HG03565 (cell line): ENCODE data around the gene UNC5CL.

Experiments
- ATAC-seq: cut with Tn5 transposase; IDR thresholded peaks from one replicate; pipeline ENCODE4 v1.9.1; 2021; ENCODE audit warnings: mild to moderate bottlenecking, moderate library complexity; ENCODE audit not compliant: unreplicated experiment

Gene UNC5CL

DNA sequence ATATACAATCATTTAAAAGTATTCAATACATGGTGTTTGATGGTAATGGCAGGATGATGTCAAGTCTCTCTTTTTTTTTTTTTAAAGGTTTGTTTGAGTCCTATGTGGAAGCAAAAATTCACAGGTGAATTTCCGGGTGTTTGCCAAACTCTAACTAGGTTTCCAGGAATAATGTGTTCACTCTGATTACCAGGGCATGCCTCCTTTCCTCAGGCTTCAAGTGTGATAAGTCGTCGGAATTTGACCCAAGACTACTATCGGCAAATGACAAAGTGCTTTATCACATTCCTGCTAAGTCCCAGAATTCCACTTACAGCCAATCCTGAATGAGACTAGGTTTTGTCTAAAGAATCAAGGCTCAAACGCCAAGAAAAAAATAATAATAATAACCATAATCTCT lies 25.8 kb upstream of the UNC5CL start:
- no peak for ATAC-seq

DNA sequence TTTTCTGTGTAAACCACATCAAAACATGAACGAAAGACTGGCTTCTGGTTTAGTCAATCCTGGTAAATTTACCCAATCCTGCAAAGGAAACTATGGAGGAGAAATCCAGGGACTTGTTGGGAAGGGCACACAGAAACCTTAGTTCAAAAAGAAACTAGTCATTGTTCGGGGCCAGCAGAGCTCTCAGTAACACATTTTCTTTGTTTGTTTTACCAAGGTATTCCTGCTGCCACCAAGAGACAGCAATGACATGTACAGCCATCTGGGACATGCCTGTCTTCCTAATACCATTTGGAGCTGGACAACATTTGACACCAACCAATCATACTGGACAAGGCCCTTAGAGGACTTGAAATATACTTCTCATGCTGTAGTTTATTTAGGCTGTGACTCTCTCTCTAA lies 24.9 kb upstream of the UNC5CL start:
- no peak for ATAC-seq

DNA sequence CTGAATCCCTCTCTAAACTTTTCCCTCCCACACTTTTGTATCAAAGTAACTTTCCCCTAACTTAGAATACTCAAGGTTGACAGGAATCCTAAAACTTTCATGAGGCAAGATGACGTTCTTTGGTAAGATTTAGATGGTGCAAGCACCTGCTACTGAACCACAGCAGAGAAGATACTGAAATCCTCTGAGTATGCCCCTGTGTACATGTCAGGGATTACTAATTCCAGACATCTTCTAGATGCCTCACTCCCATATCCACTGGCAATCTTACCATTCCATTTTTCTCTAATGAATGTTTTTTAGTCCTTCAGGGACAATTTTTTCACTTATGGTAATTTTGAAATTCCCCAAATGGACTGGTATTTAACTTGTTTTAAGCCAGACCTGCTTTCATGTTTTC lies 23.0 kb upstream of the UNC5CL start:
- ATAC-seq = no peak

DNA sequence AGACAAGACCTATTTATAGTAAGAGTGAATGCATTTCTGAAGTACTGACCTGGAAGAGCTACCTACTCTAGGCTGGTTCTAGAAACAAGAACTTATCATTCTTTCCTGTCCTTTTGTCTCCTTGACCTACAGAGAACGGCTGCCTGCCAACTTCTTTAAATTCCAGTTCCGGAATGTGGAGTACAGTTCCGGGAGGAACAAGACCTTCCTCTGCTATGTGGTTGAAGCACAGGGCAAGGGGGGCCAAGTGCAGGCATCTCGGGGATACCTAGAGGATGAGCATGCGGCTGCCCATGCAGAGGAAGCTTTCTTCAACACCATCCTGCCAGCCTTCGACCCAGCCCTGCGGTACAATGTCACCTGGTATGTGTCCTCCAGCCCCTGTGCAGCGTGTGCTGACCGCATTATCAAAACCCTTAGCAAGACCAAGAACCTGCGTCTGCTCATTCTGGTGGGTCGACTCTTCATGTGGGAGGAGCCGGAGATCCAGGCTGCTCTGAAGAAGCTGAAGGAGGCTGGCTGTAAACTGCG lies 22.2 kb upstream of the UNC5CL start:
- no peak for ATAC-seq

DNA sequence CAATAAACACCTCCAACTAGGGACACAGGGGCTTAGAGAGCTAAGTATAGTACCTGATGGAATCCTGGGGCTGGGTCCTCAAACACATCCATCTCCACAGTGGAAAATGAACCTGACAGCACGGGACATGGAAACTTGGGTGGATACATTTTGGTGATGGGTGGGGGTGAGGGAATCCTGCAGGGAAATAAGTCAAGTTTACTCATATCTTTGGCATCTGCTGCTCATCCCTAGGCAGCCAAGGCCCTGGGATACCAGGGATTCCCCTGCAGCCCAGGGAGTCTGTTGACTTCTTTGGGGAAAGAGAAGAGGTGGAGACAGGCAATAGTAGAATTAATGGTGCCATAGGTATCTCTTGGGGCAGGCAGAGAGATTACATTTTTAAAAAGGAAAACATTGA lies 20.5 kb upstream of the UNC5CL start:
- ATAC-seq = no peak

DNA sequence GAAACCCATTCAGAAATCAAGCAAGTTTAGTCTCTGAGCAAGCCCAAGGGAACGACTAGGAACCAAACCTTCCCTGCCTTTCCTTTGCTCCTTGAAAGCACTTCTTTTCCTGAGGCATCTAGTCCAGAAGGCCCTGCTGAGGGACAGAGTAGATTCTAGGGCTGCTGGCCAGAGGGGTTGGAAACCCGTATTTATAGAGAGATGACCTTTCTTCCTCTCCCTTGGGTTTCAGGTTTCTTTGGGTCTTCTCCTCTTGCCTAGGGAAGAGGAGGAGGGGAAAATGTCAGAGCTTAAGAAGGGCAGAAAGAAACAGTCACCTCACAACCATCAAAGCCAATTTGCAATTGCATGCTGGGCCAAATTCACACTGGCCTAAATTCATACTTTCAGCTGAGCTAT lies 19.8 kb upstream of the UNC5CL start:
- no peak for ATAC-seq

DNA sequence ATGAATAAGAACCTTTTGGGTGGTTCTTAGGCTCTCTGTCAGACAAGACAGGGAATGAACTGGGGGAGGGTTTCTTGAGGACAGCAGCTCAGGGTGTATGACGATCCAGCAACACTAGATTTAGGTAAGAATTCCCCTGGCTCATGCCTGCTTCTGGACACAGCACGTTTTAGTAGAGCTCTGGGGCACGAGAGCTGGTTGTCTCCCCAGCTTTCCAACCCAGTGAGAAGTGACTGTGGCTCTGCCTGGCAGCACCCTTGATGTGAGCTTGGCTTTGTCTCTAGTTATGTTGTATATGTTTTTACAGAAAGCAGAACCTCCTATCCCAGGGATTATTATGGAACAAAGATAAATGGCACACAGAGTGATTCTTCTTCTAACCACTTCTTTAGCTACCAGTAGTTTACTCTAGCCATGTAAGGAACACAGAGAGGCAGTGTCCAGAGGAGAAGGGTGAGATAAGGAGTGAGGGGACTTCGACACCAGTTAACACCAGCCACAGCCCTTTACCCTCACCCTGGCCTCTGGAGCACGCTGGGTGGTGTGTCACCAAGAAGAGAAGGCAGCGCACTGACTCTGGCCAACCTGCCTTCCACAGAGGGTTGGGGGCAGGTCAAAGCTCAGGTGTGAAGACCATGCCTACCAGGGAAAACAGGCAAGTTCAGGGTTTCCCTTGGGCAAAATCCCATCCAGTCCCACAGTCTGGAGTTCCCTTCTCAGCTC lies 17.9 kb upstream of the UNC5CL start:
- no peak for ATAC-seq

DNA sequence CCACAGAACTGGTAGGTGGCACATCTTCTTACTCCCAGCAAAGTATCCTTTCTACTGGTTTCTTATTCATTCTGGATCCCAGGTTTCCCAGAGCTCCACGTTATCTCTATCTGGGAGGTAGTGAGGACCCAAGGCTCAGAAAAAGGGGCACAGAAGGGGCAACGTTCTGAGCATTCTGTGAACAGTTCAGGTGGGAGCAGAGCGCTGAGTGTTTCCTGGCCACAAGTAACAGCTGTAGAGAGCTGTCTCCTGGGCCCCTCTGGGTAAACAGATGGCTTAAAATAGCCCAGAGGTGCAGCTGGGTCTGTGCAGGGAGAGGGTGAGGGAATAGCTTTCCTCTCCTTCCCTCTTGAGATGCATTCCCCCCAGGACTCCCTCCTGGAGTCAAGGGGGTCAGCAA lies 16.1 kb upstream of the UNC5CL start:
- no peak for ATAC-seq

DNA sequence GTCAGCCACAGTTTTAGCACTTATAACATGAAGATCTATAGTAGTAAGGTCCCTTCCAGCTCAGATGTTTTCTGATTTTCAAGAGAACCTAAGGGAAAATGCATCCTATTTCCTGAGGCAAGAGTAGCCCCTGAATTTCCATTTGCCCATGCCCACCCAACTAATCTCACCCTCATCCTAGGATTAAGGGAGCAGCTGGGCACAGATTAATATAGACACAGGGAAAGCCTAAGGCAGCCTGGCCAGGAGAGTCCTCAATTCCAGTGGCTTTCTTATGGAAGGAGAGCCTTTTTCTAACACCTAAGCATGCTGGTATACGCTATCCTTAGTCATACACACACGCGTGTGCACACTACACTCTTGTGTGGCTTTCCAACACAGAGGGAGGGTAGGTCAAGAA lies 15.5 kb upstream of the UNC5CL start:
- no peak for ATAC-seq

DNA sequence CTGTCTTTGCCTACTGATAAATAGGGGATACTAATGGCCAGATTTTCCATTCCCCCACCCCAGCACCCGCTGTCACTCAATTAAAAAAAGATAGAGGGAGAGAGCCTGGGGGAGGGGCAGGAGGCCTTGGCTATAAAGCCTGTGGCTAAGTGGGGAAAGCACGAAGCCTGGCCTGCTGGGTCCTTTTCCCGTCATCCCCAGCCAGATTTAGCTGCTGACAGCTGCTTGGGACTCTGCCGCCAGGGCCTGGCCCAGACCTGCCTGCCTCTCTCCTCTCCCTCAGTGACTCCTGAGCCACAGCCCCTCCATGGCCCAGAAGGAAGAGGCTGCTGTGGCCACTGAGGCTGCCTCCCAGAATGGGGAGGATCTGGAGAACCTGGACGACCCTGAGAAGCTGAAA lies 14.0 kb upstream of the UNC5CL start, which contains the start of gene APOBEC2:
Gene APOBEC2 (plus strand): TSS at position 162 of the 400 bp plus-strand sequence. CDS start 146 bp downstream, at position 308.
- ATAC-seq = no peak

DNA sequence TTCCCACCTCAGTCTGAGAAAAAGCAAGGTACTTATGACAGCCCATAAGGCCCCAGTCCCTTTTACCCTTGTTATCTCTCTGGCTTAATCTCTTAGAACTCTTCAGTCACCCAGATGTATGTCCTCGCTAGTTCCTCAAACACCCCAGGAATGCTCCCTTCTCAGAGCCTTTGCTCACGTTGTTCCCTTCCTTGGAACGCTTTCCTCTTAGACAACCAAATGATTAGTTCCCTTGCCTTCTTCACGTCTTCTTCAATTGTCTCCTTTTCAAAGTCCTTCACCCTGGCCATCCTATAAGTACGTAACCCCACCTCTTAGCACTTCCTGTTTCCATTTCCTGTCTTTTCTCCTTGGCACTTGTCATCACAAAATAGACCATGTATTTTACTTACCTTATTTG lies 12.9 kb upstream of the UNC5CL start:
- no peak for ATAC-seq

DNA sequence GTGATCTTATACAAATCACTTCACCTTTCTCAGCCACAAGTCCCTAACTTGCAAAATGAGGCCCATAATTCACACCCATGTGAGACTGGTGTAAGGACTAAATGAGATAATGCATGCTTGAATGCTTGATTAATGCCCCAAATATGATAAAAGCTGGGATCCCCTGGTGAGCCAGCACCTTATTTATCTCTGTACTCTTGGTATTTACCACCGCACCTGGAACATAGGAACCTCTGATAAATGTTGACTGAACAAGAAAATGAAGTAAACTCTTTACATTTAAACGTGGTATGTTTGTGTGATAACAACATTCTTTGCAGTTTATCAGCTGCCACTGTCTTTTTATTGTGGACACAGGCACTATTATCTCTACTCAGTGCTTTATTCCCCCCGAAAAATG lies 11.5 kb upstream of the UNC5CL start:
- ATAC-seq = no peak

DNA sequence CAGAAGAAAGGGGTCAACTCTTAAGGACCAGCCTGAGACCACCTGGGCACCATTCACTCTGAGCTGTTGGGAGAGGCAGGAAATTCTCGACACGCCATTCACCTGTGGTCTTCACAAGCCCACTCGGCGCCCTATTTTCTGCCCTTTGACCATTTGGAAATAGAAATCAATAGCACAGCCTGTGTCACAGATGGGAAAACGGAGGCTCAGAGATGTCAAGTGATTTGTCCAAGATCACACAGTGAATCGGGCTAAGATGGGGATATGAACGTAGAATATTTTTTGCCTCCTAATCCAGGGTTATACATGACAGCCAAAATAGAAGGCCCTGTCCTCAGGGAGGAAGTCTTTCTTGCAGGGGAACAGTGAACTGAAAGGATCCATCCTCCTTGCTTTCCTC lies 10.9 kb upstream of the UNC5CL start:
- no peak for ATAC-seq

DNA sequence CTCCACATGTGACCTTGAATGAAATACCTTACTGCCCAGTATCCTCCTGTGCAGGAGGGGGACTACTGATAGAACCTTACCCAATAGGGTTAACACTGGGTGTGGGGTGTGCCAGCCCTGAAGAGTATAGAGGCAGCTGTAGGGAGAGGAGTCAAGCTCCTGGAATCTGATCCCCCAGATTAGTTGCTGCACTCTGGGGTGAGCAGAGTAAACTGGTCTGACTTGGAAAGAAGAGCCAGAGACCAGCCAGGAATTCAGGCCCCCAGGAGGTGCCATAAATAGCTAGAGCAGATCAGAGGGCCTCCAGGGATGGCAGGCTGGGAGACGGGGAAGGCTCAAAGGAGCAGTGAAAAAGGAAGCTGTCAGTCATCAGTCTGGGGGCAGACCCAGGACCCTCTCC lies 10.5 kb upstream of the UNC5CL start:
- ATAC-seq = no peak

DNA sequence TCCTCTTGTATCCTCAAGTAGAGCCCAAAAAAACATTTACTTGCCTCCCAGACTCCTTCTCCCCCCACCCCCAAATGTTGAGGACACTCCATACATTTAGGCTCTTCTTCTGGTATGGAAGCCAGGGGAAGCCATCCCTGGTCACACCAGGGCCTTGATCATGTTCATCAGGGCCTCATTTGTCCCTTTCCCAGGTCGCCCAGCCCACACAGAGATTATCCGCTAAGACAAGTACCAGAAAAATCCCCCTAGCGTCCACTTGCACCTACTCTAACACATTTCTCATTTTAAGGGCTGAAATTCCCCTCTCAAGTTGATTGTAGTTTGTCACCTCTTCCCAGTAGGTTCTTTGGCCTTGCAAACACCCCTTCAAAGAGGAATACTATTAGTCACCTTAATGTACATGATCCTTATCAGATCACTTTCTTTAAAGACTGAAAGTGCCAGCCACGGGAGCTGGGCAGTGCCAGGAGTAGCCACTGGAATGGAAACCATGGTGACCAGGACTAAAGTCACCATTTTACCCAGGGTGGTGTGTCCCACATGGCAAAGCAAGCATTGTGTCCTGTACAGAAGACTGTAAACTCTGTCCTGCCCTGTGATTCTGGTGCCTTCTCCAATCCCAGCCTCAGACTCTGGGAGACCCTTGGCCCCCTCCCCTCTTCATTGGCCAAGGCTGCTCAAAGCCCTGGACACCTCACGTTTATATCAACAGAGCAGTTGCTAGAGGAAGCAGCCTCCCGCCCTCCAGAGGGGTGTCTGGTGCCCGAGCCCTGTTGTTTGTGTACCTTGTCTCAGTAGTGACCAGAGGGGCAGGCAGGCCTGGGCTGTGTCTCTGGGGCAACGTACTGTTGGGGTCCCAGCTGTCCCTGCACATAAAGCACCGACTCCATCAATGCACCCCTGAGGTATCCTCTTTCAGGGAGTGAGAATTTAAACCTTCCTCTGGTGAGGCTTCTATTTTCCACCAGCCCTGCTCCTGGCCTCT lies 9.0 kb upstream of the UNC5CL start:
- ATAC-seq = no peak

DNA sequence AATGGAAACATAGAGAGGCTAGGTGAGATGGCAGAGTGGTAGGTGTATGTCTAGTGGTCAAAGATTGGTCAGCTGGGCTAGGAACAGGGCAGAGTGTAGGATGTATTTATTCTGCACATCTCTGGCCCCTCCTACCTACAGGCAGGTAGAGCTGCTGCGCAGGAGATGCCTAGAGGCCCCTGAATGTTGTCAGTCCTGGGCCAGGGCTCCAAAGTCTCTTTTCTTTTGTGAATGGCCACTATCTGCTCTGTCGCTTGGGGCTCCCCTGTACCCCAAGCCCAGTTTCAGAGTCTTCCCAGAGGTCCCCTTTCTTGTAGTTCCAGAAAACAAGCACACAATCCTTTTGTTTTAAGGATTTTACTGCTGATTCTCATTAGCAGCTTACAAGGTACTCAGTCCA lies 8.3 kb upstream of the UNC5CL start:
- ATAC-seq = no peak

DNA sequence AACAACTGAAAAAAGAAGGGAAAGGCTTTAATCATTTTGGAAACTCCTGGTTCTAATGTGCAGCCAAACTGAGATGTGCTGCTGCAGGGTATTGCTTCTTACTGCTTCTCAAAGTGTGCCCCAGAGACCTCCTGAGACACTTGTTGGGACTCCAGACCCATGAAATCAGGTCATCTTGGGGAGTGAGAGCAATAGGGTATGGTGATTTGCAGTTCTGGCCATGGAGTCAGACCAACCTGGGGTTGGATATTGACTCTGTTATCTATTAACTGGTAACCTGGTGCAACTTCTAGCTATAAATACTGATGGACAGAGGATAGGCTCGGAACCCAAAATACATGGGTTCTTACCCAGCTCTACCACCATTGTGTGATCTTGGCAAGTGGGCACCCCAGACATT lies 7.1 kb upstream of the UNC5CL start:
- ATAC-seq = no peak

DNA sequence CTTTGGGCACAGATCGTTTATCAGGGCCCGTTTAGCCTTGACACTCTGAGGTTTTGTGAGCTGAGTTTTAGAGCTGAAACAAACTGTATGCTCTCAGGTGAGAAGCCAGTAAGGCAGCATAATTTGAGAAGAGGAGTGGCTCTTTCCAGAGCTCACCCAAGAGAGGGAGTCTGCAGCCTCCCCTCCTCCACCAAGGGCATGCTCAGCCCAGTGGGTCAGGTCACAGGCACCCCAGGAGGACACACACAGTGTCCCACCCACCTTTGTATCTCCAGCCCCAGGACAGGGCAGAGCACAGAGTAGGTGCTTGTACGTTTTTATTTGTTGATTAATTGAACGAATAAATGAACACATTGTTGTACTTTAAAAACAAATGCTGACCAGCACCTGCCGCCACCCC lies 6.6 kb upstream of the UNC5CL start:
- ATAC-seq = no peak

DNA sequence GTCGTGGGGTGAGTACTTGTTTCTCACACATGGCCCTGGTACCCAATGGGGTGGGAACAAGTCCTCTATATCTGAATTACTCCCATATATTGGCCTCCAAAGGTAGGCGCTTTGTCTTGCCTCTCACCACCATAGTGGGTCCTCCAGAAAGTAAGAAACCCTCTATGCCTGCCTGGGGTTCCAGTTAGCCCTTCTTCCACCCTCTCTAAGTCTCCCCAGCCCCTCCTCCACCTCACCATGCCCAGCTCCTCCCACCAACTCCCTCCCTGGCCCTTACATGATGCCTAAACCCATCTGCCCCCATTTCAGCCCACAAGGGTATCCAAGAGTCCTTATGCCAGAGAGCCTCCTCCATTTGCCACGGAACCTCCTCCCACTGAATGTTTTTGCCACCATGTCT lies 4.1 kb upstream of the UNC5CL start:
- ATAC-seq = no peak

DNA sequence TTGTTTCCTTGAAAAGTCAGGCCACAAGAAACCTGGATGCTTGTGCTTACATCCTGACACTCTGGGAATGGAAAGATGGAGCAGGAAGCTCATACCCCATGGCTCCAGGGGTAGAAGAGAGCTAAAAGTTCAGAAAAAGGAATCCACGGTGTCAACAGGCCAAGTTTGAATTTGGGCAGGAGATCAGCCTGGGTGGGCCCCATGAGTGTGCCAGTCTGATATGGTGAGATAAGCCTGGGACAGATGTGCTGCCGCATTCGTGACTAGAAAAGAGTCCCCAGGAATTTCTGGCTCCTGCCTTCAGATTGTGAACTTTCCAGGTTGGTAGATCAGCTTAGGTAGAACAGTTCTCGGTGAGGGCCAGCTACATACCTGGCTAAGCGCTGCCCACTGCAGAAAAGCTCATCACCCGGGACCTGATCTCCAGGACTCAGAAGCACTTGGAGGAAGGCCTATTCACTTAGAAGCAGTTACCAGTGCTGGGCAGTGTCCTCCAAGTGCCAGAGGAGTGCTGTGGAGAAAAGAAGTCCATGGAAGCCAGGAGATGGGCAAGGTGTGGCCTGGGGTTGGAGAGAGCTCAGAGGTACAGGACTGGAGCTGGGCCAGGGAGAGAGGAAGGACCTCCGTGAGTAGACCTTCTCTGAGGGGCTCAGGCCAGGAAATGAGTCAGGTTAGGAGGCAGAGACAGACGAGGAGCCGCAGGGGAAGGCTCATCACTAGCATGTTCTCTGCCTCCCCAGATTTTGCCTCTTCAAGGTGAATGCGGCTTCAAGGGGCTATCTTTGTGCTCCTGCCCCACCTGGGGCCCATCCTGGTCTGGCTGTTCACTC lies 3.4 kb upstream of the UNC5CL start, which contains the start of gene TSPO2:
Gene TSPO2 (plus strand): TSS at position 242 of the 830 bp plus-strand sequence. CDS start 519 bp downstream, at position 761.
- no peak for ATAC-seq
